HCT116 (cell line): ENCODE data around the gene ANKRD40CL.

ENCODE experiments used
- CTCF ChIP-seq, 3 experiments: fragments of 200-600 bp in 1 of 3; sonication (generic) in 1 of 3; IDR thresholded peaks in 2 of 3; conservative IDR thresholded peaks in 1 of 3; 2 replicates each; pipeline ENCODE4 v1.5.1; 2012 to 2017; ENCODE audit warnings: low read depth in 2 of 3, low read length in 2 of 3, antibody characterized with exemption in 1 of 3, borderline replicate concordance in 1 of 3, control low read depth in 1 of 3, mild to moderate bottlenecking in 1 of 3, mixed read lengths in 1 of 3, mixed run types in 1 of 3, moderate library complexity in 1 of 3; ENCODE audit not compliant: insufficient read depth in 1 of 3
- POLR2A ChIP-seq: IDR thresholded peaks from 2 replicates; pipeline ENCODE4 v1.7.0; 2011; ENCODE audit warnings: borderline replicate concordance; ENCODE audit not compliant: insufficient read depth, insufficient read length; ENCODE audit errors: extremely low read depth
- POLR2AphosphoS5 ChIP-seq: IDR thresholded peaks from 2 replicates; pipeline ENCODE4 v1.6.1; 2011; ENCODE audit warnings: mild to moderate bottlenecking, low read depth, low read length, moderate library complexity

GRCh38 chr17:50737118-50737698 lies 30.1 kb downstream of the ANKRD40CL start:
- TF ChIP-seq POLR2AphosphoS5, result no peak
- no peak for TF ChIP-seq POLR2A
- TF ChIP-seq CTCF (IDR thresholded peaks at IDR 0.05 in 2 of 3, conservative IDR thresholded peaks at IDR 0.05 in 1 of 3; ENCODE audit: borderline replicate concordance in 1 of 3, insufficient read depth in 1 of 3, low read depth in 2 of 3, low read length in 2 of 3), result no peak
